GM15510 (cell line): Measurements from ENCODE around the gene DTD2.
A peak's percentile ranks its signal among the peaks of the same experiment; 100 is the strongest.

Experiments used
- POLR2A ChIP-seq: IDR thresholded peaks from 3 replicates; pipeline ENCODE4 v1.6.1; 2011; ENCODE audit warnings: borderline replicate concordance; ENCODE audit not compliant: insufficient read length; ENCODE audit errors: extremely low read depth

The DTD2 gene

GRCh38 chr14:31420319-31421111, 36.8 kb downstream of the DTD2 start, which contains the start of gene HEATR5A:
Gene HEATR5A, minus strand, starts transcription at chr14:31420550. Its CDS starts 17,575 bp downstream, at chr14:31402975.
- TF ChIP-seq POLR2A, result peak; percentile 99

DNA sequence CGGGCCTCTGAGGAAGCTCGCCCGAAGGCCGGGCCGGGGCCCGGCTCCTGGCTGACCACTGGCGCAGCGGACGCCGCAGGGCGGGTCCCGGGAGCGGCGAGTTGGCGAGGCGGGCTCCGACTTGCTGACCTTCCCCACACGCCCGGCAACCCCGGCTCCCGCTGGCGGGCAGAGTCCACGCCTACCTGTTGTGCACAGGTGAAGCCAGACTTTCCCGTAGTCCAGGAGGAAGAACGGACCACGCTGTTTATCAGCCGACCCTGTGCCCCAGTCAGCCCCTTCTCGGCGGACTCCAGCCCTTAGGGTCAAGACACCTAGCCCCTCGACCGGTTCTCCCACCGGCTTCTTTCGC, 37.4 kb downstream of the DTD2 start:
- TF ChIP-seq POLR2A, result no peak

- TF ChIP-seq POLR2A, result no peak
Measured at GRCh38 chr14:31419179-31419966, 37.9 kb downstream of the DTD2 start.

GRCh38 chr14:31418440-31418839, 38.9 kb downstream of the DTD2 start:
- TF ChIP-seq POLR2A, result no peak

- TF ChIP-seq POLR2A, result no peak
Measured at GRCh38 chr14:31414190-31414833, 43.0 kb downstream of the DTD2 start.

- no peak for TF ChIP-seq POLR2A
Measured at GRCh38 chr14:31411218-31411727, 46.0 kb downstream of the DTD2 start.

- no peak for TF ChIP-seq POLR2A
Measured at GRCh38 chr14:31410048-31410650, 47.2 kb downstream of the DTD2 start.

DNA sequence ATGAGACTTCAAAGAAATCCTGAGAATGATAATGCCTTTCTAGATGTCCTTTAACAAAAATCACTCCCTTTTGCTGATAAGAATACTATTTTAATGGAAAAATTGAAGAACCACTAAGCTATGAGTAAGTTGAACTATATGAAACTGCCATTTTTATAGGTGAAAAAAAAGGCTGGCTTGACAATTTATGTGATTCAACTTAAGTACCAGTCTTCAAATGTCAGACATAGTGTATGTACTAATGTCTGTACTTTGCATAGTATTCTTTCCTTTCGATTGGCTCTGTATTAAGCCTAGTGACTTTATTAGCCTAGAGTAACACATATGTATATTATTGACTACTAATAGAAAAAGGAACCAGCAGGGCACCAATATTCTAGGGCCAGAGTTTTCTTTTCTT, 48.9 kb downstream of the DTD2 start:
- TF ChIP-seq POLR2A, result no peak

GRCh38 chr14:31405599-31406232, 51.6 kb downstream of the DTD2 start:
- no peak for TF ChIP-seq POLR2A

DNA sequence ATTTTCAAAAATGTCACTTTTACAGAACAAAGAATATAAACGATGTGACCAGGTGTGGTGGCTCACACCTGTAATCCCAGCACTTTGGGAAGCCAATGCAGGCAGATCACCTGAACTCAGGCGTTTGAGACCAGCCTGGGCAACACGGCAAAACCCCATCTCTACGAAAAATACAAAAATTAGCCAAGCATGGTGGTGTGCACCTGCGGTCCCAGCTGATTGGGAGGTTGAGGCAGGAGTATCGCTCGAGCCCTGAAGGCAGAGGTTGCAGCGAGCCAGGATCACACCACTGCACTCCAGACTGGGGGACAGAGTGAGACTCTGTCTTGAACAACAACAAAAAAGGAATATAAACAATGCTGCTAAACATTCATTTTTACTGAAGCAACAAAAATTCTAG, 52.2 kb downstream of the DTD2 start:
- TF ChIP-seq POLR2A, result no peak

- TF ChIP-seq POLR2A, result no peak
Measured at GRCh38 chr14:31403707-31404106, 53.6 kb downstream of the DTD2 start.

DNA sequence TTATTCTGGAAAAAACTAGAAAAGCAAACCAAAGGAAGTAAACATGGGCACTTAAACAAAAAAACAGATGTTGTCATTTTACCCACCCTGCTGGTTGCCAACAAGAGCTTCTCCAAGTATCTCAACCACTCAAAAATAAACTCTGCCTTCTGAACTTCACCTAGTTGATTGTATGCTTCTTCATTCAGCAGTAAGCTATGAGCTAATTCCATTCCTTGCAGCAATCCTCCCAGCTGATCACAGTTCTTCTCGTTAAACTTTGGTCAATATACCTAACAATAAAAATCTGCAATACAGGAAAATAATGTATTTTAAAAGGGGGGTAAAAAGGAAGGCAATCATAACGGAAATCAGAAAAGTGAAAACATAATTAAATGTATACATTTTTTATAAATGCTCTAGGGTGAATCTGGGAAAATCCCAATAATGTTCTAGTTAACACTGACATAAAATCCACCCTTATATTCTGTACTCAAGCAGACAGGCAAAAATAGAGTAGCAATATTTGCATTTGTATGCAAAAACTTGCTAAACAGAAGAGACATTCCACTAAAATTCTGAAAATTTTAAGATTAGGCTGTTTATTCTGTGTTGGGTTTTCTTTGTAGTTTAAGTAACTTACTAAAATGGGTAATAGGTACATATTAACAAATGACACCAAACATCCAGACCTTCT, 54.4 kb downstream of the DTD2 start:
- no peak for TF ChIP-seq POLR2A

- no peak for TF ChIP-seq POLR2A
Measured at GRCh38 chr14:31401369-31401932, 55.9 kb downstream of the DTD2 start.
